Hepatocyte (in vitro differentiated cells): Measurements from ENCODE around the gene GPR32.

Source experiments
- CTCF ChIP-seq: fragments of 200-600 bp; sonication (generic); IDR thresholded peaks from 2 replicates; pipeline ENCODE4 v1.5.1; 2016; ENCODE audit warnings: antibody characterized with exemption, mild to moderate bottlenecking; ENCODE audit not compliant: poor library complexity
- EZH2 ChIP-seq: fragments of 200-600 bp; sonication (generic); IDR thresholded peaks from 2 replicates; pipeline ENCODE4 v1.6.1; 2016; ENCODE audit warnings: antibody characterized with exemption, mild to moderate bottlenecking, borderline replicate concordance
- EZH2phosphoT487 ChIP-seq: fragments of 200-600 bp; sonication (generic); IDR thresholded peaks from one replicate; pipeline ENCODE4 v1.6.1; 2018; ENCODE audit warnings: antibody characterized with exemption, mild to moderate bottlenecking, low read depth, moderate library complexity; ENCODE audit not compliant: unreplicated experiment, severe bottlenecking

- no peak for TF ChIP-seq CTCF
- no peak for TF ChIP-seq EZH2phosphoT487
- no peak for TF ChIP-seq EZH2
Measured at GRCh38 chr19:50770888-50771287, 624 bp downstream of the GPR32 start.
